OCI-LY7 (cell line): ENCODE results near the gene NAA60. TPM values are rescaled to one million over a fixed set of nuclear protein-coding genes. Genes with fewer than 3 reads are reported as not detected.
"Not testable (repeated sequence)": the region's sequence is repeated elsewhere in the genome, so short reads cannot be mapped to it uniquely, and the experiment has no call there.

Source experiments
- BruUV-seq: library from RNA; stranded (reverse); fragments of 400-500 nt; replicated peaks from 2 replicates; lab custom pipeline; 2021; lab: Mats Ljungman, UMichigan
- CTCF ChIA-PET: fragments of 300-600 bp; sonication (Branson Sonifier 250); formaldehyde crosslinking; loops from one replicate; lab custom pipeline; 2022; ENCODE audit warnings: antibody characterized with exemption; ENCODE audit not compliant: unreplicated experiment; lab: Charles Lee
- POLR2A ChIA-PET: fragments of 300-600 bp; sonication (Branson Sonifier 250); formaldehyde crosslinking; loops from one replicate; lab custom pipeline; 2022; ENCODE audit warnings: antibody characterized with exemption; lab: Charles Lee
- DNase-seq: peaks from one replicate; pipeline ENCODE4 v3.0.0-alpha.2; 2015; ENCODE audit warnings: low spot score
- H2AFZ ChIP-seq: fragments of 200-600 bp; sonication (generic), shearing (Covaris generic); 2 replicates; pipeline ENCODE4 v1.6.1; 2014; ENCODE audit warnings: mild to moderate bottlenecking, antibody characterized with exemption, low read length, moderate library complexity
- H3K27ac ChIP-seq: fragments of 200-600 bp; sonication (generic); 2 replicates; pipeline ENCODE4 v1.5.1; 2014; ENCODE audit warnings: mixed run types, low read depth, mild to moderate bottlenecking, moderate library complexity, low read length, inconsistent platforms; ENCODE audit not compliant: poor library complexity, severe bottlenecking
- H3K36me3 ChIP-seq: fragments of 200-600 bp; sonication (generic); 2 replicates; pipeline ENCODE4 v1.6.1; 2014; ENCODE audit warnings: mild to moderate bottlenecking, antibody characterized with exemption, low read length, moderate library complexity, mixed read lengths; ENCODE audit not compliant: insufficient read depth
- H3K4me1 ChIP-seq: fragments of 200-600 bp; sonication (generic); 2 replicates; pipeline ENCODE4 v1.5.1; 2014; ENCODE audit warnings: mild to moderate bottlenecking, low read length; ENCODE audit not compliant: insufficient read depth, poor library complexity, severe bottlenecking
- H3K4me2 ChIP-seq: fragments of 200-600 bp; sonication (generic); 2 replicates; pipeline ENCODE4 v1.6.1; 2014; ENCODE audit warnings: mild to moderate bottlenecking, low read length
- H3K4me3 ChIP-seq: fragments of 200-600 bp; sonication (generic); 2 replicates; pipeline ENCODE4 v1.5.1; 2014; ENCODE audit warnings: mild to moderate bottlenecking, low read depth, low read length; ENCODE audit not compliant: poor library complexity, severe bottlenecking
- H3K79me2 ChIP-seq: fragments of 200-600 bp; sonication (generic); 2 replicates; pipeline ENCODE4 v1.6.1; 2016; ENCODE audit warnings: low read depth, mild to moderate bottlenecking, low read length, moderate library complexity, mixed read lengths; ENCODE audit not compliant: insufficient read depth
- H3K9me2 ChIP-seq: fragments of 200-600 bp; sonication (generic); 2 replicates; pipeline ENCODE4 v1.6.1; 2016; ENCODE audit warnings: mild to moderate bottlenecking, low read length, mixed read lengths; ENCODE audit not compliant: insufficient read depth
- H3K9me3 ChIP-seq: fragments of 200-600 bp; sonication (generic); 2 replicates; pipeline ENCODE4 v1.6.1; 2014; ENCODE audit warnings: mild to moderate bottlenecking, mixed run types, low read length, mixed read lengths
- H4K20me1 ChIP-seq: fragments of 200-600 bp; sonication (generic); 2 replicates; pipeline ENCODE4 v1.6.1; 2014; ENCODE audit warnings: mild to moderate bottlenecking, antibody characterized with exemption, low read length, moderate library complexity, mixed read lengths; ENCODE audit not compliant: insufficient read depth
- EZH2phosphoT487 ChIP-seq: fragments of 200-600 bp; sonication (generic); IDR thresholded peaks from 2 replicates; pipeline ENCODE4 v1.6.1; 2018; ENCODE audit warnings: low read depth, borderline replicate concordance, mild to moderate bottlenecking, mixed run types, antibody characterized with exemption, low read length, moderate library complexity, mixed read lengths
- intact Hi-C: fragments of 100-400 bp; cut with micrococcal nuclease; formaldehyde crosslinking; loops from one replicate; pipeline ENCODE4 v1.10.0; 2022; ENCODE audit not compliant: unreplicated experiment
- total RNA-seq, 2 experiments: library from RNA; depleted of rRNA in 1 of 2; stranded (reverse); fragments of >200 nt in 1 of 2; shearing (Covaris generic) in 1 of 2; gene quantifications; 2 replicates each; pipeline ENCODE4 v1.2.3, GENCODE V29; 2014 to 2022
- TF ChIP-seq, protein P1 (sequence below): fragments of 200-600 bp; sonication (generic); conservative IDR thresholded peaks from 2 replicates; pipeline ENCODE4 v1.5.1; 2014; ENCODE audit warnings: mild to moderate bottlenecking, antibody characterized with exemption, low read length, moderate library complexity, mixed read lengths

NAA60 gene
- total RNA-seq, 2 experiments from 2014 or later: 24.8 to 40.1 TPM

DNA sequence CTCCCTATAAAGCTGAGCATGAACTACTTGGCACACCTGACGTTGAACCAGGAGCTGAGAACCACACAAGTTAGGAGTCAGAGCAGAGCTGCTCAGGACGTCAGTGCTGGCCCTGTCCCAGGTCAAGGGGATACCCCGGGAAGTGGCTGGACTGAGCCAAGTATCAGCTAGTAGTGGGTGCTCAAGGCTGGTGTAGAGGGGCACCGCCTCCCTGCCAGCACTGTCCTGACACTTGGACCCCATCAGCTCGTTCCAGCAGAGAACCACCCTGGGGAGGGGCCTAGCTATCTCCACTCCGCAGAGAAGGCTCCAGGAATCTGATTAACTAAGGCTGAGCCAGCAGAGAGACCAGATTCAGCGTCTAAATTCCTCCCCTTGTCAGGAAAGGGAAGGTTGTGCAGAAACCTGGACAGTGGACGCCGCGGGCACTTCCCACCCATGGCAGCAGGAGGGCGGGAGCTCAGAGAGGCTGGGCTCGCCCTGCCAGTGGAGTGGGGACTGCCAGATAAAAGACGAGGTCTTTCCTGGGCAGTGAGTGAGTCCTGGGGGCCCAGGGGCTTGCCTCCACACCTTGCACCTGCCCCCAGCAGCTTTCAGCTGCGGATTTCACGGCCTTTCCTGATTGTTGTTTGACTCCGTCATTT, 30.8 kb downstream of the NAA60 start:
- DNase-seq: no peak
- no peak overlapping the region for H2AFZ ChIP-seq
- H3K9me2 ChIP-seq: no peaks in the 10 kb centered on the region
- H3K9me3 ChIP-seq: no peaks in the 10 kb centered on the region
- H3K27ac ChIP-seq: no peak overlapping the region
- H4K20me1 ChIP-seq: no peaks in the 10 kb centered on the region
- no peaks in the 10 kb centered on the region for H3K4me1 ChIP-seq
- no peak overlapping the region for H3K4me2 ChIP-seq
- CTCF ChIA-PET: no interaction called here
- H3K79me2 ChIP-seq: peaks cover 4% of the 10 kb centered on the region
- BruUV-seq: no TSS peak
- H3K36me3 ChIP-seq: peaks cover 30% of the 10 kb centered on the region
- TF ChIP-seq, protein P1, sequence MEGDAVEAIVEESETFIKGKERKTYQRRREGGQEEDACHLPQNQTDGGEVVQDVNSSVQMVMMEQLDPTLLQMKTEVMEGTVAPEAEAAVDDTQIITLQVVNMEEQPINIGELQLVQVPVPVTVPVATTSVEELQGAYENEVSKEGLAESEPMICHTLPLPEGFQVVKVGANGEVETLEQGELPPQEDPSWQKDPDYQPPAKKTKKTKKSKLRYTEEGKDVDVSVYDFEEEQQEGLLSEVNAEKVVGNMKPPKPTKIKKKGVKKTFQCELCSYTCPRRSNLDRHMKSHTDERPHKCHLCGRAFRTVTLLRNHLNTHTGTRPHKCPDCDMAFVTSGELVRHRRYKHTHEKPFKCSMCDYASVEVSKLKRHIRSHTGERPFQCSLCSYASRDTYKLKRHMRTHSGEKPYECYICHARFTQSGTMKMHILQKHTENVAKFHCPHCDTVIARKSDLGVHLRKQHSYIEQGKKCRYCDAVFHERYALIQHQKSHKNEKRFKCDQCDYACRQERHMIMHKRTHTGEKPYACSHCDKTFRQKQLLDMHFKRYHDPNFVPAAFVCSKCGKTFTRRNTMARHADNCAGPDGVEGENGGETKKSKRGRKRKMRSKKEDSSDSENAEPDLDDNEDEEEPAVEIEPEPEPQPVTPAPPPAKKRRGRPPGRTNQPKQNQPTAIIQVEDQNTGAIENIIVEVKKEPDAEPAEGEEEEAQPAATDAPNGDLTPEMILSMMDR: no peak
- no peak for TF ChIP-seq EZH2phosphoT487
- H3K4me3 ChIP-seq: no peak overlapping the region
- intact Hi-C loops: no loop called here
- POLR2A ChIA-PET: no interaction called here

DNA sequence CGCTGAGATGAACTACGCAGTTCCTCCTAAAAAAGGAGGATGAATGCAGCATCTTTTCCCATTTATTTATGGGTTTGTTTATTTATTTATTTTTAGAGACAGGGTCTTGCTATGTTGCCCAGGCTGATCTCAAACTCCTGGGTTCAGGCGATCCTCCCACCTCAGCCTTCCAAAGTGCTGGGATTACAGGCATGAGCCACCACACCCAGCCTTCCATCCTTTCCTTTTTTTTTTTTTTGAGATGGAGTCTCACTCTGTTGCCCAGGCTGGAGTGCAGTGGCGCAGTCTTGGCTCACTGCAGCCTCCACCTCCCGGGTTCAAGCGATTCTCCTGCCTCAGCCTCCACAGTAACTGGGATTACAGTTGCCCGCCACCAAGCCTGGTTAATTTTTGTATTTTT, 31.4 kb downstream of the NAA60 start:
- H3K79me2 ChIP-seq, CTCF ChIA-PET, POLR2A ChIA-PET, H2AFZ ChIP-seq, DNase-seq, H3K9me3 ChIP-seq, H3K4me2 ChIP-seq, intact Hi-C loops, H3K4me1 ChIP-seq, BruUV-seq, H3K4me3 ChIP-seq, H3K9me2 ChIP-seq, H4K20me1 ChIP-seq, H3K27ac ChIP-seq: not testable (repeated sequence)
- H3K36me3 ChIP-seq: peaks cover 36% of the 10 kb centered on the region

- no TSS peak for BruUV-seq
- CTCF ChIA-PET: no interaction called here
These were observed 32.3 kb downstream of the NAA60 start for GRCh38 chr16:3475604-3476375.

More at GRCh38 chr16:3475604-3476375, 32.3 kb downstream of the NAA60 start:
- no peak for DNase-seq
- H3K27ac ChIP-seq: no peak overlapping the region
- intact Hi-C loops: no loop called here
- no peaks in the 10 kb centered on the region for H3K4me1 ChIP-seq
- H3K4me3 ChIP-seq: no peak overlapping the region
- peaks cover 2% of the 10 kb centered on the region for H3K79me2 ChIP-seq
- POLR2A ChIA-PET: interaction anchor here (0.6 kb wide), 1 partner anchor 124 kb away, joined by 4 read pairs; no protein-coding TSS in a partner anchor
- no peak overlapping the region for H2AFZ ChIP-seq
- TF ChIP-seq EZH2phosphoT487: no peak
- TF ChIP-seq, protein P1: no peak
- no peak overlapping the region for H3K4me2 ChIP-seq
- H3K36me3 ChIP-seq: peaks cover 39% of the 10 kb centered on the region
- no peaks in the 10 kb centered on the region for H3K9me3 ChIP-seq
- no peaks in the 10 kb centered on the region for H4K20me1 ChIP-seq
- H3K9me2 ChIP-seq: no peaks in the 10 kb centered on the region
